Stimulated activated CD4-positive, alpha-beta T cell treated with anti-CD3 and anti-CD28 coated beads, Interleukin-12 subunit alpha, Interleukin-12 subunit beta, amount 100 ng/mL, for 4 hours (primary cell): ENCODE data around the gene TFG.

Source experiments
- DNase-seq: peaks from one replicate; pipeline ENCODE4 v3.0.0-alpha.2; 2020

The TFG gene

GRCh38 chr3:100759159-100759558 is 49.9 kb downstream of the TFG start:
- DNase-seq = no peak

DNA sequence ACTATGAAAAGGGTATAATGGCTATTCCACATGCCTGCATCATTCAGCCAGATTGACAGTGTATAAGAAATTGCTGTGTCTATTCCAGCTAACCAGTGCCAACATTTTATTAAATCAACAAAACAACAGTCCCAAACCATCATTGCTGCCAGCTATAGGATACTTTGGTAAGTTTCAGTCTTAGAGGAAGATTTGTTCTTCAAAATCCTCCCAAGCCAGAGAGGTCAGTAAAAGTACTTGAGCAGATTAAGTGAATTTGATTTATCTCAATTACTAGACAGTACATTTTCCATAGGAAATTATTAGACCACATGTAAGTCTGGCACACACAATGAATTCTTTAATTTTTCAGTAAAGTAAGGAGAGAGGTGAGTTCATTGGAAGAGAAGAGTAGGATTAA is 50.7 kb downstream of the TFG start:
- DNase-seq = no peak

DNA sequence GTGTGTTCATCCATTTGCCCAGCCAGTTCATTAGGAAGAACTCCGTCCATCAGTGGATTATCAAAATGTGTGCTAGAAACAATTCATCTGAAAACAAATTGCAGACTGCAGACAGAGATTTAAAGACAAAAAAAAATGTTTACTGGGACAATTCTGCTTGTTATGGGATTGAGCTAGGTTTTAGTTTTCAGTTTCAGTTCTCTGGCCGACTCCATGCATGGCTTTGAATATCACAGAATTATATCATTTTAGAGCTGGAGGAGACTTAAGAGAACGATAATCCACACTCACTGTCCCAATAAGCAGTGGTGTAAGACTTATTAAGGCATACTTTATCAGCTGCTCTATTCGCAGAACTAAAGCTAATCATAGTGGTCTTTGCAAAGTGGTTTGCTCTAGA is 51.1 kb downstream of the TFG start:
- DNase-seq = no peak

GRCh38 chr3:100761211-100761942 is 52.1 kb downstream of the TFG start:
- DNase-seq = peak; percentile 2

GRCh38 chr3:100761951-100762350 is 52.7 kb downstream of the TFG start:
- DNase-seq = no peak

DNA sequence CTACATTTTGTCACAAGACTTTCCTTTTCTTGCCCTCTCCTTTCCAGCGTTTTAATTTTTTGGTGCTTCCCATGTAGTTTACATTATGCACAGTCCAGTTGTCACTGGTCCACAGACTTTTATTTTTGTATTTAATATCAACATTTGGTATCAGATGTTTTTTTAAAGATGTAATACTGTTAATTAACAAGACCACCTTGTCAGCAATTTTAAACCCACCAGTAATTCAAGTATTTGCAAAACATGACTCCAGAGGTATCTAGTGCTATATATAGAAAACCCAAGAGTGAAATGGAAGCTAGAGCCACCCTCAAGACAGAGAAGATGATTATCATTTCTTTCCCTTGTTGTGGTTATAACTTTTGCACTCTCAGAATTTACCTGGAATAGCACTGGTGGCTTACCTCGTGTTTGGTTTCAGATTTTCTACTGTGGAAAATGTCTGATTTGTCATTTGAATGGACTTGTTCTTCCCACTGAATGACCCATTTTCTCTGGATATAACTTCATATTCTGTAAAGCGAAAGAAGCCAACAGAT is 56.2 kb downstream of the TFG start:
- DNase-seq = no peak

GRCh38 chr3:100766069-100766468 is 56.8 kb downstream of the TFG start:
- no peak for DNase-seq

DNA sequence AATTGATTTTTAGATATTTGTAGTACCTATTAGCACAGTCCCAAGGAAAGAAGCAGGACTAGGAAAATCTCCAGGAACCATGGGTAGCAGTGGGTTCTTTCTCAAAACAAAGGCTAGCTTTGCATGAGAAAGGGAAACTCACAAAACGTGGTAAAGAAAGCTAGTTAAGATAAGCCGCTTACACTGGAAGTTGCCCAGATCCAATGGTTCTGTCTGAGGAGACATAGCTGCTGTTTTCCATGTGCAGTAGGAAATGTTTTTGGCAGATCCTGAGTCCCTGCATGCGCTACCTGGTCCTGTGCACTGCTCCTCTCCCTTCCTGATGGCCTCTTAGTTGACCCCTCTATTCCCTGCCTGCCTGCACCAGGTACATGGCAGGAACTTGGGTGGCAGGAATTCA is 60.4 kb downstream of the TFG start:
- DNase-seq = no peak

DNA sequence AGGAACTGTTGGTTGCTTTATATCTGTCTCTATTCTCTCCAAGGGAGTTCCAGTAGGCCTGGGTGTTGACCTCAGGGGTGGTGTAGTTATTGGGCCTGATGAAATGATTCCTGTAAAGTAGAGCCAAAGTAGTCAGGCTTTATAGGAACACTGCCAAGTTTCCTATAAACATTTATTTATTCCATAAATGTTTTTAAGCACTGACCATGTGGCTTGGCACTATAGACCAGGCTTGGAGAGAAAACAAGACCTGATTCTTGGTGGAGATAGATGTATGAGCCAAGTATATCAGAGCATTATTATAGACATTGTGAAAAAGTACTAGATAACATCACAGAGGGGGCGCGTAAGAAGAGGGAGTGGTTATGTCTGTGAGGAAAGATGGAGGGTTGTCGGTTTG is 65.9 kb downstream of the TFG start:
- no peak for DNase-seq

DNA sequence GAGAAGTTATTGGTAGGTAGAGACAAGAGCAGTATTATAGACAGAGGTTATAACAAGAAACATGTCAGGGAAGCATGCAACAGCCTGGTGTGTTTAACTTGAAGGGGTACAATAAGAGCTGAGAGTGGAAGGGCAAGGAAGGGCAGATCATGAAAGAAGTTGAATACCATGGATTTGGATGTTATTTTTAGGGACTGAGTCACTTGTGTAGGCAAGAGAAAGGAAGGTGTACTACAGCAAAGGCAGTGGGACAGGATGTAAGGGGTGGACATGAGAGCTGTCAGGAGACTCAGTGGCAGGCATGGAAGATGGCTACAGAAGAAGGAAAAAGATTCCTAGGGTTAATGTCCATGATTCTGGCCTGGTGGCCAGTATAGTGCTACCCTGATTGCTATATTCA is 66.4 kb downstream of the TFG start:
- DNase-seq = no peak

DNA sequence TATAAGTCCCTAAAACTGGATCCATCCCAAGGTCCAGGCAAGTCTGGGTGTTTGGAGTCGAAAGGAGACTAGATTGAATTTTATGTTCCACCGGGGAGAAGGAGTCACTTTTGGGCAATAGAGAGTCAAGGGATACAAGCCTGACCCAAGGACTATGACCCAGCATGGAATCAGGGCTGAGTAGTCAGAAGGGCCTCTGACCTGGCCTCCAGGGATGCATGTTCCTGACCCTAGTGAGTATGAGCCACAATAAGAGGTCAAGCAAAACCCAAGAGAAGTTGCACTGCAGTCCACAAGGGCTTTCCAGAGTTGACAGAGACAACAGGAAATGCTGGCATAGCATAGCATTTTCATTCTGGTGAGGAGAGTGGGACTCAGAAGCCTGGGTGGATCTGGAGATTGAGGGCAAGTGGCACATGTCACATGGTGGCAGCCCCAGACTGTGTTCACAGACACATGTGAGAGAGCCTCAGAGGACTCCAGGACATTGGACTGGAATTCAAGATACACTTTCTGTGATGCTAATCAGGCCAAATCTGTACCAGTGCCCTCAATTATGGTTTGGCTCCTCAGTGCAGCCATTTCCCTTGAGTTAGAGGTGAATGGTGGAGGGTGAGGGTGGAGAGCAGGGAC is 66.9 kb downstream of the TFG start:
- DNase-seq = no peak

GRCh38 chr3:100776746-100777145 is 67.5 kb downstream of the TFG start:
- DNase-seq = no peak

DNA sequence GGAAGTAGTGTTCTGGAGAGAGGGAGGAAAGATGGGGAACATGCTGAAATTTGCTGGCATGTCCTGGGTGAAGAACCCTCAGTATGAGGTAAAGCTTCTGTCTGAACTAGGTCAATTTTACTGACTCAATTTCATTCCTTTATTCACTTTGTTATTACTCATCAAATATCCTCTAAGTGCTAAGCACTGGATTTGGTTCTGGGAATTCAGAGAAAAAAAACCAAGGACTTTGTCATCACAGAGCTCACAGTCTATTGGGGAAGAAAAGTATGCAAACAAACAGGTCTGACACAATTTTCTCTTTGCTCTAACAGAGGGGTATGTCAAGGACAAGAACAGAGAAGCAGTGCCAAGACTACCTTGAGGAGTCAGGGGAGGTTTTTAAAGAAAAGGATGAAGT is 68.0 kb downstream of the TFG start:
- DNase-seq = no peak

DNA sequence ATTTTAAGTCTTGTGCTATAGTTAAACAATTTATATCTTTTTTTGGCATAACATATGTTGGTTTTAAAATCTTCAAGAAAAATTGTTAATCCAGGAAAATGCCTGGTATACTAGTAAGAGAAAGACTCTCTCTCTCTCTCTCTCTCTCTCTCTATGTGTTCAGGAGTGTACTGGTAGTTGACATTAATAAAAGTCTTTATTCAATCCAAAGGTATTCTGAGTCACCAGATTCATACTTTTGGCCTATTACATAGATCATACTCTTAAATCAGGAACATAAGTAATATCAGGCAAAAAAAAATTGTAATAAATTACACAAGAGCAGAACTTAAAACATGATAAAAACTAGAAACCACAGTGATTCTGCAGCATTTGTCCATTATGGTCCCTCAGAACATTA is 70.2 kb downstream of the TFG start:
- DNase-seq = no peak

- DNase-seq = no peak
Observed at GRCh38 chr3:100780071-100780622, 70.9 kb downstream of the TFG start.

- DNase-seq = no peak
Observed at GRCh38 chr3:100781301-100781700, 72.0 kb downstream of the TFG start.

- DNase-seq = no peak
Observed at GRCh38 chr3:100782348-100782747, 73.1 kb downstream of the TFG start.

DNA sequence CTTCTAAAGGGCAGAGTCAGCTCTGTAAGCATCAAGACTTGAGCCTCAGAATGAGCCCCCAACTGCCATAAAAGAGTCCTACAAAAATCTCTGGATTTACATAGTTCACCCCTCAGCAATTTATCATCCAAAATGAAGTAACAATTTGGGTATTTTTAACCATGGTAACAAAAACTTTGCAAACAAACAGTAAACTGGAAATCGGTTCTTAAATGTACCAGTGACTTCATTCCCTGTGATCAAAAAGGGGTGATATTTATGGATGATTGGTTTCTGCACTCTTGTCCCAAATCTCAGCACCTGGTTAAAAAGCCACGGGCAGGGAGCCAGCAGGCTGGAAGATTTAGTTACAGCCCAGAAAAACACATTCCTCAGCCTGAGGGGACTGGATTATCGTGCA is 73.6 kb downstream of the TFG start:
- DNase-seq = no peak

GRCh38 chr3:100783619-100784018 is 74.3 kb downstream of the TFG start:
- no peak for DNase-seq

- no peak for DNase-seq
Observed at GRCh38 chr3:100789579-100789978, 80.3 kb downstream of the TFG start.

DNA sequence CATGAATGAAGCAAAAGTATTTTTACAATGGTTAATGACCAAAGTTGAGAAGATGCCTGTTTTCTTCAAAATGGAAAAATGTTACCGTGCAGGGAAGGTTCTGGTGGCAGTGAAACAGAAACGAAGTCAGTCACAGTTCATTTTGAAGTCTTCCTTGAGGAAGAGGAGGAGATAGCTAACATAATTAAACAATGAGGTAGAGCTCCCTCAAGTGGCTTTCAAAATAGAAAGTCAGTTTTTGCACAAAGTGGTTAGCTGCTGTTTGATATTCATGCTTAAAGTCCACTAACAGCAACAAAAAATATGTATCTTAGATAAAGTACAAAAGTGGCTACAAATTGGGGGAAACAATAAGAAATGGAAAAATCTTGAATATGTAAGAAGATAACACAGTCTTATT is 87.3 kb downstream of the TFG start:
- no peak for DNase-seq

DNA sequence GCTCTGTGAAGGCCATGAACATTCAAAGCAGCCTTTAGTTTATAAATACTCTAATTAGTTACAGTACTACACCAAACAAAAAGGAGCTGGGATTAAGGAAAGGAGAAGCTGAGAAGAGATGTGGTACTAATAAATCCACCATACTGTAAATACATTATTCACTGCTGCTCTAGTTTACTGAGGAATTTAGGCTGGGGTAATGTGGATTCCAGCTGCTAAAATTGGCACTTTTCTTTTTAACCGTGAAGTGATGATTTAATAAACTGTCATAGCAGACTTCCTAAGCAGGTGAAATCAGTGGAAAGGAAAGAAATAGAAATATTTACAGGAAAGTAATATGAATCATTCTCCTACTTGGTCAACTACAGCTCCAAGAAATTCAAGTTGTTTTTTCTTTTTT is 88.7 kb downstream of the TFG start:
- no peak for DNase-seq
